Breast epithelium (tissue), 3 donors: ENCODE results near the gene RNF149.

Experiments used
- POLR2A ChIP-seq: fragments of 450-650 bp; IDR thresholded peaks from one replicate; pipeline ENCODE4 v1.6.1; 2016; ENCODE audit warnings: antibody characterized with exemption, mild to moderate bottlenecking, moderate library complexity
- TF ChIP-seq, protein P1 (sequence below), 3 donors: fragments of 450-650 bp; IDR thresholded peaks; one replicate each; pipeline ENCODE4 v1.5.1; 2016 to 2017; ENCODE audit warnings: antibody characterized with exemption in 3 of 3, mild to moderate bottlenecking in 3 of 3, moderate library complexity in 3 of 3

DNA sequence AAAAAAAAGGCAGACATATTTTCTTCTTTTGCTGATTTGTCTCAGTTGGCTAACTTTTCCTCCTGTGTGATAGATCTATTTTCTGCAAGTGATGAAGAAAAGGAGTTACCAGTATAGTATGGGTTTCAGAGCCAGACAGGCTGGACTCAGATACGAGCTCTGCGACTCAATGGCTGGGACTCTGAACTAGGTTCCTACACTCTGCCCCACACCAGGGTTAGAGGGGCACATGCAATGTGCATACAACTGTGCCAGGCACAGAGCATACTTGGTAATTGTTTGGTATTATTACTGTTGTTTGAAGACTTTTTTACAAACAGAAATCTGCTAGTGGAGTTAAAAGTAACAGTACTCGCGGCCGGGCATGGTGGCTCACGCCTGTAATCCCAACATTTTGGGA is 21.8 kb downstream of the RNF149 start:
- TF ChIP-seq POLR2A = no peak
- TF ChIP-seq, protein P1, sequence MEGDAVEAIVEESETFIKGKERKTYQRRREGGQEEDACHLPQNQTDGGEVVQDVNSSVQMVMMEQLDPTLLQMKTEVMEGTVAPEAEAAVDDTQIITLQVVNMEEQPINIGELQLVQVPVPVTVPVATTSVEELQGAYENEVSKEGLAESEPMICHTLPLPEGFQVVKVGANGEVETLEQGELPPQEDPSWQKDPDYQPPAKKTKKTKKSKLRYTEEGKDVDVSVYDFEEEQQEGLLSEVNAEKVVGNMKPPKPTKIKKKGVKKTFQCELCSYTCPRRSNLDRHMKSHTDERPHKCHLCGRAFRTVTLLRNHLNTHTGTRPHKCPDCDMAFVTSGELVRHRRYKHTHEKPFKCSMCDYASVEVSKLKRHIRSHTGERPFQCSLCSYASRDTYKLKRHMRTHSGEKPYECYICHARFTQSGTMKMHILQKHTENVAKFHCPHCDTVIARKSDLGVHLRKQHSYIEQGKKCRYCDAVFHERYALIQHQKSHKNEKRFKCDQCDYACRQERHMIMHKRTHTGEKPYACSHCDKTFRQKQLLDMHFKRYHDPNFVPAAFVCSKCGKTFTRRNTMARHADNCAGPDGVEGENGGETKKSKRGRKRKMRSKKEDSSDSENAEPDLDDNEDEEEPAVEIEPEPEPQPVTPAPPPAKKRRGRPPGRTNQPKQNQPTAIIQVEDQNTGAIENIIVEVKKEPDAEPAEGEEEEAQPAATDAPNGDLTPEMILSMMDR (IDR thresholded peaks at IDR 0.05) = no peak
